HepG2 (cell line): ENCODE data around the gene HCLS1. TPM values are rescaled to one million over a fixed set of nuclear protein-coding genes. Genes with fewer than 3 reads are reported as not detected.

ENCODE experiments used
- AHDC1 ChIP-seq: sonication (generic); formaldehyde crosslinking; IDR thresholded peaks from 2 replicates; pipeline ENCODE4 v1.5.1; 2020; ENCODE audit warnings: mild to moderate bottlenecking, missing genetic modification reagents, borderline replicate concordance
- ARID5B ChIP-seq: IDR thresholded peaks from 2 replicates; pipeline ENCODE4 v1.4.0; 2020; ENCODE audit warnings: mild to moderate bottlenecking, missing genetic modification reagents
- ESRRA ChIP-seq: sonication (generic); formaldehyde crosslinking; IDR thresholded peaks from 2 replicates; pipeline ENCODE4 v1.5.1; 2020; ENCODE audit warnings: mild to moderate bottlenecking, low read depth, missing genetic modification reagents
- FOXK1 ChIP-seq: sonication (generic); formaldehyde crosslinking; IDR thresholded peaks from 2 replicates; pipeline ENCODE4 v1.4.0; 2020; ENCODE audit warnings: low read depth, missing genetic modification reagents, borderline replicate concordance
- HOXA9 ChIP-seq: sonication (generic); formaldehyde crosslinking; IDR thresholded peaks from 2 replicates; pipeline ENCODE4 v1.8.1; 2022; ENCODE audit warnings: missing genetic modification reagents, mild to moderate bottlenecking, moderate library complexity, borderline replicate concordance
- NR2C2 ChIP-seq: sonication (generic); formaldehyde crosslinking; IDR thresholded peaks from 2 replicates; pipeline ENCODE4 v1.4.0; 2020; ENCODE audit warnings: missing genetic modification reagents, mild to moderate bottlenecking, moderate library complexity, borderline replicate concordance
- PAXIP1 ChIP-seq: sonication (generic); formaldehyde crosslinking; conservative IDR thresholded peaks from 2 replicates; pipeline ENCODE4 v1.4.0; 2020; ENCODE audit warnings: mild to moderate bottlenecking, missing genetic modification reagents, moderate library complexity
- PBX3 ChIP-seq: sonication (generic); formaldehyde crosslinking; IDR thresholded peaks from 2 replicates; pipeline ENCODE4 v1.8.1; 2023; ENCODE audit warnings: missing genetic modification reagents, inconsistent platforms, borderline replicate concordance
- RXRB ChIP-seq: IDR thresholded peaks from 2 replicates; pipeline ENCODE4 v1.6.1; 2016; ENCODE audit warnings: borderline replicate concordance, missing genetic modification reagents, missing compliant biosample characterization
- SMAD3 ChIP-seq: sonication (generic); formaldehyde crosslinking; IDR thresholded peaks from 2 replicates; pipeline ENCODE4 v1.4.0; 2020; ENCODE audit warnings: missing genetic modification reagents
- ZFP1 ChIP-seq: IDR thresholded peaks from 2 replicates; pipeline ENCODE4 v1.6.1; 2016
- ZFP37 ChIP-seq: sonication (generic); formaldehyde crosslinking; IDR thresholded peaks from 2 replicates; pipeline ENCODE4 v1.4.0; 2020; ENCODE audit warnings: missing genetic modification reagents, borderline replicate concordance
- ZNF207 ChIP-seq: fragments of 450-650 bp; IDR thresholded peaks from 2 replicates; pipeline ENCODE4 v1.6.1; 2016; ENCODE audit warnings: antibody characterized with exemption, borderline replicate concordance
- ZNF670 ChIP-seq: sonication (generic); formaldehyde crosslinking; IDR thresholded peaks from 2 replicates; pipeline ENCODE4 v1.8.0; 2022; ENCODE audit warnings: mild to moderate bottlenecking, missing genetic modification reagents, borderline replicate concordance
- ZNF879 ChIP-seq: sonication (generic); formaldehyde crosslinking; IDR thresholded peaks from 2 replicates; pipeline ENCODE4 v1.8.1; 2023; ENCODE audit warnings: missing genetic modification reagents
- polyA plus RNA-seq, 8 experiments: library from polyadenylated mRNA; depleted of rRNA in 3 of 8; stranded (reverse) in 7 of 8; unstranded in 1 of 8; fragments of >200 nt; fragmentation: Illumina TruSeq in 4 of 8; extraction: Trizol in 4 of 8; gene quantifications; 2 replicates each; pipeline versions ENCODE4 v1.2.1 to v1.2.3, GENCODE V29; 2011 to 2016; ENCODE audit warnings: low read depth in 4 of 8, missing spikeins in 1 of 8, mixed read lengths in 1 of 8; ENCODE audit not compliant: insufficient read depth in 1 of 8
- total RNA-seq, 5 experiments: library from RNA; depleted of rRNA; stranded (reverse); fragments of >200 nt; fragmentation: Illumina TruSeq; extraction: Trizol; gene quantifications; 2 replicates each; pipeline ENCODE4 v1.2.3, GENCODE V29; 2016; ENCODE audit warnings: low read depth in 1 of 5

HCLS1 gene
- total and polyA plus RNA-seq, 2 of the 13 experiments (the other 11 are each of a cell fraction or from before 2014, with no cell fraction given) = not detected

- no peak for TF ChIP-seq HOXA9 (CRISPR knock-in tag)
- peak; percentile 43; the same call in 1 of the 2 replicates for TF ChIP-seq ESRRA (CRISPR knock-in tag)
- TF ChIP-seq PBX3 (CRISPR knock-in tag) = no peak
- TF ChIP-seq AHDC1 = peak; percentile 66; the same call in 1 of the 2 replicates
- peak; percentile 81 for TF ChIP-seq RXRB (CRISPR knock-in tag)
- TF ChIP-seq SMAD3 = 0 out of 2 replicates have a peak, but pooled peaks have one; percentile 22
- TF ChIP-seq ZNF207 = no peak
- TF ChIP-seq ZFP37 = no peak
- peak; percentile 66; the same call in 1 of the 2 replicates for TF ChIP-seq NR2C2
- TF ChIP-seq PAXIP1 (CRISPR knock-in tag) = peak; percentile 59
- TF ChIP-seq FOXK1 (CRISPR knock-in tag) = no peak
- no peak for TF ChIP-seq ZNF879 (CRISPR knock-in tag)
- no peak for TF ChIP-seq ZFP1 (CRISPR knock-in tag)
- TF ChIP-seq ZNF670 (CRISPR knock-in tag) = no peak
- TF ChIP-seq ARID5B (CRISPR knock-in tag) = peak; percentile 80
Measured at GRCh38 chr3:121594850-121595249, 65.9 kb downstream of the HCLS1 start (continued).
